Right cardiac atrium (tissue), 5 donors: ENCODE measurements around the gene NBEAL1. TPM values are rescaled to one million over a fixed set of nuclear protein-coding genes. Genes with fewer than 3 reads are reported as not detected.
A peak's percentile ranks its signal among the peaks of the same experiment; 100 is the strongest.
"Not testable (repeated sequence)": the region's sequence is repeated elsewhere in the genome, so short reads cannot be mapped to it uniquely, and the experiment has no call there.

ENCODE experiments used
- ATAC-seq, 2 donors: fragments of 200-7000 bp; cut with Tn5 transposase; one replicate each; pipeline versions ENCODE4 v1.8.0 to v1.9.1; 2020; ENCODE audit warnings: moderate library complexity in 2 of 2, mild to moderate bottlenecking in 1 of 2
- DNase-seq, 3 donors: peaks; one replicate each; pipeline ENCODE4 v3.0.0-alpha.2; 2020
- H3K27ac ChIP-seq: one replicate; pipeline ENCODE4 v1.5.1; 2013; ENCODE audit warnings: mild to moderate bottlenecking, low read length, control low read depth, moderate library complexity
- H3K27me3 ChIP-seq: one replicate; pipeline ENCODE4 v1.6.1; 2013; ENCODE audit not compliant: control insufficient read depth, insufficient read depth
- H3K4me1 ChIP-seq: one replicate; pipeline ENCODE4 v1.6.1; 2013; ENCODE audit warnings: low read length; ENCODE audit not compliant: control insufficient read depth, insufficient read depth
- H3K4me3 ChIP-seq: one replicate; pipeline ENCODE4 v1.5.1; 2013; ENCODE audit warnings: low read length, control low read depth
- H3K9me3 ChIP-seq: one replicate; pipeline ENCODE4 v1.6.1; 2013; ENCODE audit warnings: low read length; ENCODE audit not compliant: control insufficient read depth
- WGBS: extraction: QIAGEN DNeasy Blood & Tissue Kit; methylation state at CpG from one replicate; pipeline ENCODE4 v1.1.7; 2013; 5-methylcytosine and 5-hydroxymethylcytosine counted together
- intact Hi-C, 4 donors: fragments of 100-400 bp; cut with DNase I; formaldehyde crosslinking; loops; one replicate each; pipeline versions ENCODE4 v1.11.0 to v1.14.0; 2022 to 2023
- polyA plus RNA-seq: library from polyadenylated mRNA; stranded (reverse); fragments of 200-250 nt; gene quantifications from one replicate; pipeline ENCODE4 v1.2.3, GENCODE V29; 2013
- total RNA-seq, 4 donors: library from RNA; stranded (reverse); fragmentation: NEBNext Ultra II Directional; extraction: Animal tissue kit (Norgen Biotek cat#: 25700); gene quantifications; one replicate each; pipeline ENCODE4 v1.2.1, GENCODE V29; 2021
- donor health status: healthy with polysubstance abuse.
- donor health status: DM: no; HTN: yes; CAD: no.
- donor health status: DM: no; HTN: no; CAD: no.
- donor health status: DM: no; HTN: yes; CAD: no; lungs with severe emphysema.
- donor health status: DM: yes; HTN: yes; CAD: no.

NBEAL1 gene
- total and polyA plus RNA-seq, 5 donors = 3.5 to 25.0 (median 17.7) TPM

GRCh38 chr2:203229674-203230073 is 215.0 kb downstream of the NBEAL1 start:
- 76% methylated on average over 2 of the region's 2 CpGs for WGBS
- not testable (repeated sequence) for DNase-seq

GRCh38 chr2:203237346-203238238 is 222.9 kb downstream of the NBEAL1 start:
- H3K27ac ChIP-seq = no peak overlapping the region
- no peaks in the 10 kb centered on the region for H3K4me1 ChIP-seq
- DNase-seq (no peak), ATAC-seq (no peak)
- intact Hi-C loops = no loop called here
- no peaks in the 10 kb centered on the region for H3K27me3 ChIP-seq
- H3K4me3 ChIP-seq = peak overlapping the region; percentile 62
- 92% methylated on average over 16 of the region's 16 CpGs for WGBS
- H3K9me3 ChIP-seq = no peaks in the 10 kb centered on the region

More at GRCh38 chr2:203229674-203230073, 215.0 kb downstream of the NBEAL1 start:
- not testable (repeated sequence) for H3K9me3 ChIP-seq, H3K27me3 ChIP-seq, H3K4me1 ChIP-seq, H3K4me3 ChIP-seq, H3K27ac ChIP-seq, ATAC-seq
- intact Hi-C loops = loop anchor here in 1 of 4 donors (10.0 kb wide), 1 partner anchor 225 kb away; no protein-coding TSS in a partner anchor

- Histone ChIP-seq H3K4me1 (no peaks in the 10 kb centered on the region), H3K9me3 (no peaks in the 10 kb centered on the region), H3K27ac (peak overlapping the region; percentile 83), H3K4me3 (peak overlapping the region; percentile 62), H3K27me3 (no peaks in the 10 kb centered on the region)
- intact Hi-C loops = no loop called here
- ATAC-seq = no peak
- peak in 1 of 3 donors; percentile 54 for DNase-seq
- 23% methylated on average over 22 of the region's 22 CpGs for WGBS
Measured at GRCh38 chr2:203238292-203238703, 223.6 kb downstream of the NBEAL1 start.

- H3K27ac ChIP-seq = peak within 1 kb of the TSS; percentile 98
- H3K9me3 ChIP-seq = no peaks in the 10 kb centered on the region
- intact Hi-C loops = no loop called here
- peak; percentile 98 to 99 for ATAC-seq
- H3K4me1 ChIP-seq = no peaks in the 10 kb centered on the region
- peak within 1 kb of the TSS; percentile 62 for H3K4me3 ChIP-seq
- peak; percentile 98 to 99 (median 99) for DNase-seq
- under 1% methylated on average over 80 of the region's 80 CpGs for WGBS
- no peaks in the 10 kb centered on the region for H3K27me3 ChIP-seq
Measured at GRCh38 chr2:203238704-203239526, 224.2 kb downstream of the NBEAL1 start, which contains the start of gene CYP20A1. TSS of gene CYP20A1 (plus strand) at chr2:203239018. CDS start at chr2:203239063, 45 bp downstream.

- H3K27ac ChIP-seq = no peak overlapping the region
- WGBS = 68% methylated on average over 5 of the region's 5 CpGs
- no peaks in the 10 kb centered on the region for H3K9me3 ChIP-seq
- no peak for ATAC-seq
- H3K4me1 ChIP-seq = no peaks in the 10 kb centered on the region
- H3K4me3 ChIP-seq = peak overlapping the region; percentile 62
- no peak for DNase-seq
- intact Hi-C loops = no loop called here
- H3K27me3 ChIP-seq = no peaks in the 10 kb centered on the region
Measured at GRCh38 chr2:203240491-203240890, 225.8 kb downstream of the NBEAL1 start.

- intact Hi-C loops = no loop called here
- 98% methylated on average over 6 of the region's 6 CpGs for WGBS
- no peak overlapping the region for H3K27ac ChIP-seq
- H3K4me3 ChIP-seq = no peak overlapping the region
- DNase-seq (no peak), ATAC-seq (no peak)
- no peaks in the 10 kb centered on the region for H3K4me1 ChIP-seq
- no peaks in the 10 kb centered on the region for H3K27me3 ChIP-seq
- no peaks in the 10 kb centered on the region for H3K9me3 ChIP-seq
Measured at GRCh38 chr2:203242518-203242917, 227.8 kb downstream of the NBEAL1 start.

- 98% methylated on average over 3 of the region's 3 CpGs for WGBS
- DNase-seq (no peak), ATAC-seq (no peak)
- Histone ChIP-seq H3K27me3 (no peaks in the 10 kb centered on the region), H3K4me1 (no peaks in the 10 kb centered on the region), H3K4me3 (no peak overlapping the region), H3K9me3 (no peaks in the 10 kb centered on the region), H3K27ac (no peak overlapping the region)
- intact Hi-C loops = no loop called here
Measured at GRCh38 chr2:203246646-203247045, 232.0 kb downstream of the NBEAL1 start.

GRCh38 chr2:203252818-203253217 is 238.1 kb downstream of the NBEAL1 start:
- no peak for ATAC-seq
- Histone ChIP-seq H3K27me3 (no peaks in the 10 kb centered on the region), H3K4me3 (no peak overlapping the region), H3K9me3 (no peaks in the 10 kb centered on the region), H3K4me1 (no peaks in the 10 kb centered on the region), H3K27ac (no peak overlapping the region)
- no peak for DNase-seq
- intact Hi-C loops = no loop called here
- WGBS = 94% methylated on average over 13 of the region's 13 CpGs

- ATAC-seq, H3K4me1 ChIP-seq, DNase-seq, H3K27me3 ChIP-seq, H3K4me3 ChIP-seq, H3K9me3 ChIP-seq, H3K27ac ChIP-seq, intact Hi-C loops: not testable (repeated sequence)
- WGBS = 82% methylated on average over 10 of the region's 10 CpGs
Measured at GRCh38 chr2:203253422-203254095, 238.9 kb downstream of the NBEAL1 start.

- Histone ChIP-seq H3K27me3 (no peaks in the 10 kb centered on the region), H3K4me3 (no peak overlapping the region), H3K4me1 (no peaks in the 10 kb centered on the region), H3K9me3 (no peaks in the 10 kb centered on the region), H3K27ac (no peak overlapping the region)
- intact Hi-C loops = no loop called here
- DNase-seq = no peak
- ATAC-seq = peak in 1 of 2 donors; percentile 14
- 98% methylated on average over 3 of the region's 3 CpGs for WGBS
Measured at GRCh38 chr2:203261326-203262159, 246.9 kb downstream of the NBEAL1 start.
